Left ventricle myocardium superior (tissue), 1 donor: ENCODE results near the gene NPAS3. TPM values are rescaled to one million over a fixed set of nuclear protein-coding genes. Genes with fewer than 3 reads are reported as not detected.

Source experiments
- ATAC-seq: fragments of 200-7000 bp; cut with Tn5 transposase; one replicate; pipeline ENCODE4 v1.9.1; 2020; ENCODE audit warnings: mild to moderate bottlenecking, moderate library complexity
- DNase-seq: peaks from one replicate; pipeline ENCODE4 v3.0.0-alpha.2; 2020
- intact Hi-C: fragments of 100-400 bp; cut with micrococcal nuclease; formaldehyde crosslinking; loops from one replicate; pipeline ENCODE4 v1.11.0; 2022
- total RNA-seq: library from RNA; stranded (reverse); fragmentation: NEBNext Ultra II Directional; extraction: Animal tissue kit (Norgen Biotek cat#: 25700); gene quantifications from one replicate; pipeline ENCODE4 v1.2.1, GENCODE V29; 2021
- donor health status: DM: no; HTN: yes; CAD: no; lungs with severe emphysema.

The NPAS3 gene
- total RNA-seq, 1 donor from 2014 or later: 1.1 TPM

DNA sequence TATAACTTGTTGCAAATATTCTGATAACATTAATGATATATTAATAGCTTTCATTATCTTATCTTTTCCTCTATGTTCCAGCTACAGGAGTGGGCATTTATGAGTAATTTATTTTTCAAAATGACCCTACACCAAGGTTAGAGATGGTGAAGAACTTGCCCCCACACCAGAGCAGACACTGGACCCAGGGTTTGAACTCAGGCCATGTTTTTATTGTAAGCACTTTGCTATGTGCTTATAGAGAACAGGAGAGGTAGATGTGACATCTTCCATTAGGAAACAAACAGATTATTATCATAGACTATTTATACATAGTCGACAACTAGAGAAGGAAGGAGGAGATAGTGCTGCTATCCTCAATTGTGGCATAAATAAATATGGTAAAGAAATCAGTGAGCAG lies 747.0 kb downstream of the NPAS3 start:
- intact Hi-C loops: no loop called here
- ATAC-seq: no peak
- no peak for DNase-seq

DNA sequence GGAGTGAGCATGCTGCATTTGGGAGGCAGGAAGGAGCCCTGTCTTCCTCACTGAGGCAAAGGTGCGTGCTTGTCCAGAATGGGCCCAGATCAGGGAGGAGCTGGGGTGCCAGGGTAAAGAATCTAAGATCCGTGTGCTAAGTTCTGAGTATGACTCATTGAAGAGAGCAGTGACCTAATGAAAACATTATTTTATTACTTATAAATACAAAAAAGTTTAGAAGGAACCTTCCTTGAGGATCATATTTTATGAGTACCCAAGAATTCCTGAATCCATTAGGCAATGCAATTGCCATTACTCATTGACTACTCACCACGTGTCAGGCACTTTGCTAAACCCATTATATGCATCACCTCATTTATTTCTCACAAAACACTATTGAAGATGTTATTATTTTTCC lies 747.5 kb downstream of the NPAS3 start:
- ATAC-seq (no peak), DNase-seq (no peak)
- intact Hi-C loops: no loop called here

DNA sequence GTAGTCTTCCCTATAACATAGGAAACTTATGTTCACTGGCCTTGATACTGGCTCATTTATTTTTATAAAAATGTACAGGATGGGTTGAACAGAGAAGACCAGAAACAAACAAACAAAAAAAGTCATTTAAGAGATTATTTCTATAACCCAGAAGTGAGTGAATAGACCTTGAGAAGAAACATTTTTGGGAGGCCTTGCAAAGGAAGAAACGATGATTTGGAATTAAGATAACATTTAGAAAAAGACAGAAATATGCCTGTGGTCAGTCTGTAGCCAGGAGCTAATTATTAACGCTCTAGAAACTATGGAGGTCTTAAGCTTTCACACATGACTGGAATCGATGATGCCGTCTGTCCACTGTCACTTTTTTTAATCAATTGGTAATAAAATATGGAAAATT lies 748.2 kb downstream of the NPAS3 start:
- intact Hi-C loops: no loop called here
- DNase-seq (no peak), ATAC-seq (no peak)

DNA sequence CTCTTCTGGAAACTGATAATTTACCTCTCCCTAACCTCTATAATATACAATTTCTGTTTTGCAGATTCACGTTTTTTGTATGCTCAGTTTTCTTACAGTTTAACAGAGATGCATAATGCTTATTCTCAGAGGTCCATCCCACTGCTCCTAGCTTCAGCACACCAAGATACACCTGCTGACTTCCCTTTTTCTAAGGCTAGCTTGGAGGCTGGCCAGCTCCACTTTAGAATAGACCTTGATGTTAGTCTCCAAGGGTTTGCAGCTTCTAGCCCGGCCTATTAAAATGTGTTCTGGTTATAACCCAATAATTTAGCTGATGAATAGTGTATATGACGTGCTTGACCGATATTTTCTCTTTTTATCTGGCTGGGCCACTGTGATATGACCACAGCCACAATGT lies 751.0 kb downstream of the NPAS3 start:
- DNase-seq: no peak
- ATAC-seq: no peak
- intact Hi-C loops: no loop called here

DNA sequence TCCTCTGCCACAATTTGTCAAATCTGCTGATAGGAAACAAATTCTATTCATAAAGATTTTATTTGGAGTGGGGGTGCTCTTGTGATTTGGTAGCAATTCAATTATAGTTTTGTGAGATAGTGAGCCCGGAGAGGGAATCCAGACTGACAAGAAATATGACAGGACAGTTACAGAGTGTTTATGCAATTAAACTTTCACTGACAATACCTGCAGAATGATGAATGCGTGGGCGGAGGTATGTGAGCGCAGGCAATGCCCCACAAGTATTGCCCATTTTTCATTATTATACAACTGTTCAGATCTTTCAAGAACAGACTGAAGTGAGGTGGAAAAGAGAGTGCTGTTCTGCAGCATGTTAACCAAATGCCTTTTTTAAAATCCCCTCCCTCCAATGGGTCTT lies 753.2 kb downstream of the NPAS3 start:
- DNase-seq (no peak), ATAC-seq (no peak)
- intact Hi-C loops: no loop called here

DNA sequence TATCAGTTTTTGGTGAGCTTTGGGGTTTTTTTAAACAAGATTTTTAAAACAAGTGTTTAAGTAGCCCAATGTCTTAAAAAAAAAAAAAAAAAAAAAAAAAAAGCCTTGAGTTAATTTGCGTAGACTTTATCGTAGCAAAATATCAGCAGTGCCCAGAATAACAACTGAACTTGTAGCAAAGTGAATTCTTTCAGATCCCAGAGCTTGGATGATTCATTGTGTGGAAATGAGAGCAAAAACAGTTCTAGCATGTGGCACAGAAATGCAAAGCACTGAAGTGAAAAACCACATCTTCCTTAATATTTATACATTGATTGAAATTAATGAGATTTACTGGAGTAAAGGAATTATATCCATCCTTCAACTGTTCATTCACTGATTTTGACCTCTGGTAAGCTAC lies 754.1 kb downstream of the NPAS3 start:
- no peak for ATAC-seq
- intact Hi-C loops: no loop called here
- DNase-seq: no peak

DNA sequence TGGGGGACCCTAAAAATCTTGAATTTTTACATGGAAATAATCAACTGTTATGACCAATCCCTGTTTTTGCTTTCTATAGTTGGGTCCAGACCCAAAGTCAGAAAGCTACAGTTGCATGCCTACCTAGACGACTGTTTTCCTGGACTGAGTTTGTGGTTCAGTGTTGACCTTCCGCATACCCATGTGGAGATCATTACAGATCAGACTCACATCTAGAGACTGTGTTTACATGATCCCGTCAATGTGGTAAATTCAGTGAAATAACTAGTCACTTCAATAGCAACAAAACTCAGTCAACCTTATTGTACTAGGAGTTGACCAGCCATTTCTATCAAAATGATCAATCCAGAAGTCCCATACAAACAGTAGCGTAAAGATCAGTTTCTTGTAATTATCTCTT lies 754.6 kb downstream of the NPAS3 start:
- no peak for DNase-seq

DNA sequence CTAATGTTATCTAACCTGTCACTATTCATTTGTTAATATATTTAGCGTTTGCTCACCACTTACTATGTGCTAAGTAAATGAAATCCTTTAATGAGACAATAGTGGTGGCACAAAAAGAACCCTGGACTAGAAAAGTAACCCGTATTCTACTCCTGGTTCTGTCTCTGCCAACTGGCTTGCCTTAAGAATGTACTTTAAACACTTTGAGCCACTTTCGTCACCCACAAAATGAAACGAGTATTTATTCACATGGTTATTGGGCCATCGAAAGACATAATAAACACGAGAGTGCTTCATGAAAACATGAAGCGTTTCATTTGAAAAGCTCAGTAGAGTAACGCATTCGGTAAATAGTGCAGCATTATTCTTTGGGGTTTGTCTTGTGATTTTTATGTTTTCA lies 757.5 kb downstream of the NPAS3 start:
- ATAC-seq (no peak), DNase-seq (no peak)
- intact Hi-C loops: no loop called here

More for the DNA sequence above, 754.6 kb downstream of the NPAS3 start:
- no peak for ATAC-seq
- intact Hi-C loops: no loop called here

DNA sequence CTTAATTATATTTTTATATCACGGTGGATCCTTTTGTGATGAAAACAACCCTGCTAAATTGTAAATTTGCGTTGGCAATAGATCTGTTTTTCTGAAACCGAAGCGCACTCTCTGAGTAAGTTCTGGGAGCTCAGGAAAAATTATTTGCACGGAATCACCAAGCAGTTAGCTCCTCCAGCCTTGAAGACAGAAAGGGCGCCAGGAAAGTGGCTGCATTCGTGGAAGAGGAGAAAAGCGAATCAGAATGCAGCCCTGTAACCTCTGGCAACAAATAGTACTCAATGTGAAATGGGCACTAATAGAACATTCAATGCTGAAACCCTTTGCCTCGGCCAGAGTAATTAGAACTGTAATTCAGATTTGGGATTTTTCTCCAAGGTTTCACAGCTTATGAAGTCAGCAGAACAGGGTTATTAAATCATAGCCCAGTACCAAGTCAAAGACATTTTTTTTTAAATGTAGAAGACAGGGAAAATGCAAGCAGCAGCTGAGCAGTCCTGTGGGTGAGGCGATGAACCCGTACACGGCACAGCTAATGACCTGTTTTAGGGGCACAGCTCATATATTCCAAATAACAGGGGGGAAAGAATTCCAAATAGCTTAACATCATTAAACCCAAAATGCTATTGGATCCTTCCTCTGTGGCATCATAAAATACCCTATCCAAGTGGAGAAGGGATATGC lies 760.8 kb downstream of the NPAS3 start:
- intact Hi-C loops: no loop called here
- DNase-seq (no peak), ATAC-seq (no peak)

DNA sequence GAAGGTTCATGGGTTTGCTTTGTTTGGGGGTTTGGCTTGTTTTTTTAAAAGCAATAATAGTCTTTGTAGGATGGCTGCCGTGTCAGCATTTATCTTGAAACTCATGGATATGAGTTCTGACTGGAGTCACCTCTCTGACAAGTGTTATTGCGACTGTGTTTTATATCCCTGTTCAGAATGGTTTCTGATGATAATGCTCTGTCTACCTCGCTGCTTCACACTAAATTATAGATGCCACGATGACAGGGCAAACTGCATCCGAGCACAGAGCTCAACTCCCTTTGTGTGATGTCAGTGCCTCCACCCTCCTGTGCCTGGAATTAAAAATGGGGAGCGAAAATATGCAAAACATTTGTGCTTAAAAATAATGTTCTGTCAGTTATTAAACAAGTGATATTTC lies 761.4 kb downstream of the NPAS3 start:
- ATAC-seq (no peak), DNase-seq (no peak)
- intact Hi-C loops: no loop called here

DNA sequence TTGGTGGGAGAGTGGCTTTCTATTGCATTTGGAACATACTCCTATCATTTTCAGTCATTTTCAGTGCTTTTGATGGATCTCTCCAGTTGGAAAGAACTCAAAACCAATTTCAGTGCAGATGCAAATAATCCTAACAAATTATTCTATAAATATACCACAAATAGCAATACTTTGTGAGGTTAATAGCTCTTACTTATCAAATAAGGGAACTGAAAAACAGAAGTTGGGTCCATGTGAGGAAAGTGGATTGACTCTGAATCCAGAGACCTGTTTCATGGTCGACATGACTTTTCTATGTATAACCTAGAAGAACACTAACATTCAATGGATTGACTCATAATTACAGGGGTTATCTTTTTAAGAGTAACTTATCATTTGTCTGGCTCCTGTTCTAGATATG lies 763.6 kb downstream of the NPAS3 start:
- ATAC-seq: no peak
- intact Hi-C loops: no loop called here
- no peak for DNase-seq

DNA sequence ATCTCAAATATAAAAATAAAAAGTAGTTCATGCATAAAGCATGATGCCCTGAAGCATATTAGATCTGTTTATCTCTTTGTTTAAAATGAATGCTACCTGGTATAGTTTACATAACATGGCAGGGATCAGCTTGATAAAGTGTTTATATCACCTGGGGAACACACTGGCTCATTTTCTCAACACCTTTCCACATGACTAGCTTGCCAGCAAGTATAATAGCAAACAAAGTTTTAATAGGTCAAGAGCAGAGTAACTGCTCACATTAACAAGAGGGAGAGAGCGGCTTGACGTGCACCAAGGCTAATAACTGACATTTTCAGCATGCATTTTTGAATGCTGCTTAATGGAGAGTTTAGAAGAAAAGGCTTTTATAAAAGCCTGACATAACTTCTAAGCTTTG lies 765.8 kb downstream of the NPAS3 start:
- DNase-seq (no peak), ATAC-seq (no peak)
- intact Hi-C loops: no loop called here

DNA sequence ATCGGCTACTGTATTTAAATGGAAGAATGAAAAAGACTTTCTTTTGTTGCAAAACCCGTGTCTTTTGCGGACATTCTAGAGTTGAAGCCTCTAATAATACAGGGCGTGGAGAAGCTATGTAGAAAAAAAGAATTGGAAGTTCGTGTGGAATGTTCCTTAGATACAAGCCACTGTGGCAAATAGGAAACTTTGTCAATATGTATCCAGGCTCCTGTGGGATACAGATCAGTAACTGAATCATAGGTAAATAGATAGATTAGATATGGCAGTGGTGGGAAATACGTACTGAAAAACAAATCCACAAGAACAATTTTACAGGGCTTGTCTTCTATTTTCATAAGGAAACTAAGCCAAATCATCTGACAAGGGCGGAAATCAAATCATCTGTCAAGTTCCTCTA lies 766.8 kb downstream of the NPAS3 start:
- DNase-seq (no peak), ATAC-seq (no peak)
- intact Hi-C loops: no loop called here

DNA sequence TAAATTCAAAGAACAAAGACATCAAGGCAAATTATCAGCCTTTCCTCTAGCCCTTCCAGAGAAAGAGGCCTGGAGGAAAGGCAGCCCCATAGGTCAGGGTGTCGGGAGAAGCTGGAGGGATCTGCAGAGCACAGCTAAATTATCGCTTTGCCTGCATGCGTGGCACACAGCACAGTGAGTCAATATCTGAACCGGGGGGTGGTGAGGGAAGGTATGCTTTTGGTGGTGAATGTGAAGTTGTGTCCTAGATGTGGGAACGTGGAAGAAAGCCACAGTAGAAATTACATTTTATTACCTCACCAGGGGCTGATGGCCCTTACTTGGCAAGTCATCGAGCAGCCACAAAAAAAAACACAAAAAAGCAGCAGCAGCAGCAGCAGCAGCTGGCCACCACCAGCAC lies 769.0 kb downstream of the NPAS3 start:
- no peak for DNase-seq
- intact Hi-C loops: no loop called here
- ATAC-seq: no peak

DNA sequence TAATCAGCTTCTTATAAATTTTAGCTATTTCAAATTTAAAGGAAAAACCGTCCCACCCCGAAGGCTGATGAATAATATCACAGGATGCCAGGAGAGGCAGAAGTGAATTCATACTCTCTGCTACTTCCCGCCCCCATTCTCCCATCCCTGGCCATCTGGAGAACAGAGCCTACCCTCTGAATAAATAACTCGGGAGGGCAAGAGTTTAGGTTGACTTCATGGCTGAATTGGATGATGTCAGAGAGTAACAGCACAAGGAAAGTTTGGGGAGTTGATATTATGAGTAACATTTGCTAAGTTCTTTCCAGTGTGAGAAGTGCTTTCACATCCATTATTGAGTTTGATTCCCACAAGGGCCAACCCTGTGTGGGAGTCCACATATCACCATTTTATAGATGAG lies 770.6 kb downstream of the NPAS3 start:
- intact Hi-C loops: no loop called here
- ATAC-seq (no peak), DNase-seq (no peak)

DNA sequence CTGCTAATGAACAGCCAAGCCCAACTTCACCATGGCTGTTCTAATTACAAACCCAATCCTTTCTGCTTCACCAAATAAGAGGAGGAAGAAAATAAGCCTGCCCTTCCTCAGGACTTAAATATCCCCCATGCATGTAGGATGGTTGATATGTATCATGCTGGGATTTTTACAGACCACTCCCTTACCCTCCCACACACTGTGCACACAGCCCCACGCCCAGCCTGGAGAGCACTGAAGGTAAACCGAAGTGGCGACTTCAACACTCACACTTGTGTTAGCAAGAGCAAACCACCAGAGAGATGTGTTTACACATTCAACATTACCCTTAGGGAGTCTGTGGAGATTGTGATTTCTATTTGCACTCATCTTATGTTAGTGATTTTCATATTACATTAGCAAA lies 771.0 kb downstream of the NPAS3 start:
- intact Hi-C loops: no loop called here
- DNase-seq (no peak), ATAC-seq (no peak)

DNA sequence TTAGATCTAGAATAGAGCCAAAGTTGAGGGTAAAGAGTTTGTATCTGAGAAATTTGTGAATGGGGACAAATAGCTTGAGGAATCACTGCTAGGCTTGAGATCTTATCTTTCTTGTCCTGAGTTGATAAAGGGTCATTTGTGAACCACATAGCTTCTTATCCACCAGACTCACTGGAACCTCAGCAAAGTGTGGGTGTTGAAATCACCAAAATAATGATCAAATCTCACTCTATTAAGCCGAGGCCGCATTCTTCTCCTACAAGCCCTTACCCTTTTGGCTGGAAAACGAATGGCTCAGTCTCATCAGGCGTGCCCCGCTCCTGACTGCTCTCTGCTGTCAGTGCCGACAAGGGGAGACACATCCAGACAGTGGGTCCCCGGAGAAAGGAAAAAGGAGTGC lies 771.6 kb downstream of the NPAS3 start:
- DNase-seq (no peak), ATAC-seq (no peak)
- intact Hi-C loops: no loop called here

DNA sequence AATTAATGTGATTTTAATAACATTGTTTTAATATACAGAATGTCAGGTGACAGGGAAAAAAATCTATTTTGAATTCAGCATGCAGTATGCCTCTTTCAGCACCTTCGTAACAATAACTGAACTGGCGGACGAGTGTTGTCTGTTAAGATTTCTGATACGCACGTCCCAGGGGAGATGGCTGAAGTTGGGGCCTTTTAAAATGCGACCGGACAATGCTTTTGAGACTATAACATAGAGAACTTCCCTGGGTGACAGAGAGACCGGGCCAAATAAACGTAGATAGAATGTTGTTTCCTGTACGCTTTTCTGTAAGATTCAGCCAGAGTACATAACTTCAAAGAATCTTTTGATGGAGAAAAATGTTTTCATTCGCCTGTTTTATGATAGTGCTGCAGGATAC lies 772.5 kb downstream of the NPAS3 start:
- no peak for DNase-seq
- ATAC-seq: no peak
- intact Hi-C loops: no loop called here

DNA sequence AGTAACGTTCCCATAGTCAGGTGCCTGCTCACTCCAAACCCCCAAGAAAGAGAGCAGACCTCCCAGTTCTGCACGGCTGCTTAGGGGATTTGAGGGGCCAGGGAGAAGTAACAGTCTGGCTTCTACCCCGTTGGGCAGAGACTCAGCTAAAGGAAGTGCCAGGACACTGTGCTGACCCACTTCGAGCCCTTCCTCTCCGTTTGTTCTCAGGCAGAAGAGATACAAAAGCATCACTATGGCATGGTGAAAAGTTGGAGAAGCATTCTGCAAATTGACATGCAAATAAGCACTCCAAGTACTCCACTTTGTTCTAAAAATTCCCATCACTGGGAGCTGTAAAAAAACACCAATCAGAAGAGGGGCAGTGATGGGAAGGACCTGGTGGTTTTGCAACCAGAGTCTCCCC lies 773.1 kb downstream of the NPAS3 start:
- intact Hi-C loops: no loop called here
- DNase-seq (no peak), ATAC-seq (no peak)

DNA sequence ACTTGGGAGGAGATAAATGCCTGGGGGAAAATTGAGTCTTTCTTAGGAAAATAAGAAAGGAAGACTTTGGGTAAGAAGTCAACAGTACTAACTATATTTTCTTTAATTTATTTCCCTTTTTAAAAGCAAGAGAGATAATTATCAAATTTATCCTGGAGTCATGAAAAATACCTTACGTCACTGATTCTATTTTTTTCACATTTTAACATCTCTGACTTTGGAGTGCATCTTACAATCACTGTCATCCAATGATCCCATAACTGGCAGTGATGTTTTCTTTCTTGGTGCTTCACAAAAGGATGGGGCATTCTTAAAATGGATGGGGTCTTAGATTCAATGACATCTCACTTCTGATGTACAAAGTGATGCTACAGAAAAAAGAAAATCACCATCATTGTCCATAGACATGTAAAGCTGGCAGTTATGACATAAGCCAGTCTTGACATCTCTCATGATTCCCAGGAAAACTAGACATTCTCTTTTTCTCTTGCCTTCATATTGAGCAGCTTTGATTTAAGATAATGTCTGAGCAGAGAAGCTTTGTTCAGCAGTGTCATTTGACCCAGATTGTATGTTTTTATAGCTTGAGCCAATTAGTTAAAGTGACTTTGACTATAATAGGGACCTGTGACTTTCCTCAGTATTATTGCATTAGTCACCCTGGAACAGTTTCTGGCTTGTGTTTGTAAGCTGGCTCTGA lies 776.0 kb downstream of the NPAS3 start:
- intact Hi-C loops: no loop called here
- ATAC-seq (no peak), DNase-seq (no peak)

DNA sequence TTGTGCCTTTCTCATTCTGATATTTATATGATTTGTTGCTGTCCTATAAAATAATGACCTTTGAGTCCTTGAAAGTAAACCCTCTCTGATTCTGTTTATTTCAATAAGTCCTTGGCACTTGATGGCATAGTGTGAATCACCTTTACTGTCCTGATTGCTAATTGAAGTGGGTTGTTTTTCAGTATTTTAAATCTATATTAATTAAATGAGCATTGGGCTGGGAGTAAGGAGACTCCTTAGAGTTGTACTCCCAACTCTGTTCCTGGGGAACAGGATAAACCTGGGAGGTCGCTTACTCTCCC lies 776.5 kb downstream of the NPAS3 start:
- intact Hi-C loops: no loop called here
- DNase-seq: no peak
- ATAC-seq: no peak

DNA sequence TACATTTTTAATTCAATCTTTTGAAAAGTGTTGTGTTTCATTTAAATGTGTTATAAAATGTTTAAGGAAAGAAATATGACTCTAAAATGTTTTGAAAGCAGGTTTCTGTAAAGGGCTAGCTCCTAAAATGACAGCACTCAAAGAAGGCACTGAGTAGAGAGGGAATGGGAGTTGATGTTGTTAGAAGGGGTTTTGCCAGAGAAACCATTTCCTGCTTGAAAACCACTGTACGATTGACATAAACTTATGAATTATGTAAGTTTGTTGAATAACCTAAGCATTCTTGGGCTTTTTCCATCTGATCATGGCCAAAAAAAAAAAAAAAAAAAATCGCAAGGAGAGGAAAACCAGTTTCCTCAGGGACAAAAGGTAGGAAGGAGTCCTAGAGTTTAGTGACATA lies 778.2 kb downstream of the NPAS3 start:
- no peak for ATAC-seq
- intact Hi-C loops: no loop called here
- DNase-seq: no peak
